Measurements from ENCODE around the gene PNMA1.
"Not testable (repeated sequence)": the region's sequence is repeated elsewhere in the genome, so short reads cannot be mapped to it uniquely, and the experiment has no call there.

Gene PNMA1

GRCh38 chr14:73714656-73715081 is 485 bp upstream of the PNMA1 start:
- DNase-seq: no peak

DNA sequence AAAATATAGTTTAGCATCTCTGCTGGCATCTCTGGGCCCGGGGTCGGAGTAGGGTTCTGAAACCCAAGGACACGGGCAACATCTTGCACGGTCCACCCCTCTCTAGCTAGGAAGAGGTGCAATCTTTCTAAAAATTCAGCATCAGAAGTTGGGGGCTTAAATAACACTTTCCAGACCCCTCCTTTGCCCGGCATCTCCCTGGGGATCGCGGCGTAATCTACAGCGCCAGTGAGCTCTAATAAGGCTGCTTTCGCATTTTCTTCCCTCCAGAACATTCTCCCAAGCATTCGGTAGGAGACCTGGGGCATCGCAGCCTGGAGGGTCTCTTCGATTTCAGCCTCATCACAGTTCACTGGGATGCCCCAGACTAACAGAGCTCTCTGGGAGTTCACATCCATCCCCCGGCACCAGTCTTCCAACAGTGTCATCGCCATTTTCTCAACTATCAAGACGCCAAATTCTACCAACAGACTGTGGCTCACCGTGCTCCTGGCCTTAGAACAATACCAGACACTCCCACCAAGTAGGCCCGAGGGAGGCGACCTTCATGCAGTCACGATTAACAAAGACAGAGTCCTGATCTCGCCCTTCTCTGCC is 880 bp downstream of the PNMA1 start:
- DNase-seq: no peak

- peak; percentile 68 to 69 for DNase-seq
These were observed 1.5 kb downstream of the PNMA1 start for GRCh38 chr14:73712540-73713180.

GRCh38 chr14:73712071-73712506 is 2.1 kb downstream of the PNMA1 start:
- DNase-seq: no peak

GRCh38 chr14:73710737-73711136 is 3.4 kb downstream of the PNMA1 start:
- no peak for DNase-seq

DNA sequence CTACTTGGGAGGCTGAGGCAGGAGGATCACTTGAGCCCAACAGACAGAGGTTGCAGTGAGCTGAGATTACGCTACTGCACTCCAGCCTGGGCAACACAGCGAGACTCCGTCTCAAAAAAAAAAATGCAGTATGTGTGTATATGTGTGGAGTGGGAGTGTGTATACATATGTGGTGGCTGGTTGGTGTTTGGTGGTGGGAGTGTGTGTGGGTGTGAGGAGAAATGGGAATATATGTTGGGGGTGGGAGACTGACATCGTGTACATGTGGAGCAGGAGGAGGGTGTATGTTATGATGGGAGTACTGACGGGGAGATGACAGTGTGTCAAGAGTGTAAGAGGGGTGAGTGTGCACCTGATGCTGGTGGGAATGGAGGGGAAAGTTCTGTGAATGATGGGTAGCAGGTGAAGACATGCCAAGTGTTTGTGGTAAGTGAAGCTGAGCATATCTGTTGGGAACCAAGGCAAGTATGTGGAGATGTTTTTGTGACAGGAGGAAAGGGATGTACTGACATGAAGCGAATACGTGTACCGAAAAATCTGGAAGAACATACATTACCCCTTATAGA is 4.2 kb downstream of the PNMA1 start:
- no peak for DNase-seq

- not testable (repeated sequence) for DNase-seq
These were observed 6.1 kb downstream of the PNMA1 start for GRCh38 chr14:73708076-73708475.

DNA sequence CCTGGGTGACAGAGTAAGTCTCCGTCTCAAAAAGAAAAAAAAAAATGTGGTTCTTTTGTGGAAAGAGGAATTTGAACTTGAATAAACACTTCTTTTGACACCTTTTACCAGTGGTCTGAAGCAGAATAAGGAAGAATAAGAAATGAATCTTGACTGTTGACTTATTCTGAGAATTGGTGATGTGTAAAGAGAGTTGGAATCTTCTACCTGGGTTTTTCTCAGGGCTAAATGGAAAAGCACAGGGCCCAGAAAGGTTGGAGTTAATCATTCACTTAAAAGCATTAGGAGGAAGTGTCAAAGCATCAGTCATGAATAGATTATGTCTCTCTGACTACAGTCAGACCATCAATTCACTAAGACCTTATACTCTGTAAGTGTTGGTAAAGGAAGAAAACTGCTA is 13.9 kb downstream of the PNMA1 start:
- no peak for DNase-seq

DNA sequence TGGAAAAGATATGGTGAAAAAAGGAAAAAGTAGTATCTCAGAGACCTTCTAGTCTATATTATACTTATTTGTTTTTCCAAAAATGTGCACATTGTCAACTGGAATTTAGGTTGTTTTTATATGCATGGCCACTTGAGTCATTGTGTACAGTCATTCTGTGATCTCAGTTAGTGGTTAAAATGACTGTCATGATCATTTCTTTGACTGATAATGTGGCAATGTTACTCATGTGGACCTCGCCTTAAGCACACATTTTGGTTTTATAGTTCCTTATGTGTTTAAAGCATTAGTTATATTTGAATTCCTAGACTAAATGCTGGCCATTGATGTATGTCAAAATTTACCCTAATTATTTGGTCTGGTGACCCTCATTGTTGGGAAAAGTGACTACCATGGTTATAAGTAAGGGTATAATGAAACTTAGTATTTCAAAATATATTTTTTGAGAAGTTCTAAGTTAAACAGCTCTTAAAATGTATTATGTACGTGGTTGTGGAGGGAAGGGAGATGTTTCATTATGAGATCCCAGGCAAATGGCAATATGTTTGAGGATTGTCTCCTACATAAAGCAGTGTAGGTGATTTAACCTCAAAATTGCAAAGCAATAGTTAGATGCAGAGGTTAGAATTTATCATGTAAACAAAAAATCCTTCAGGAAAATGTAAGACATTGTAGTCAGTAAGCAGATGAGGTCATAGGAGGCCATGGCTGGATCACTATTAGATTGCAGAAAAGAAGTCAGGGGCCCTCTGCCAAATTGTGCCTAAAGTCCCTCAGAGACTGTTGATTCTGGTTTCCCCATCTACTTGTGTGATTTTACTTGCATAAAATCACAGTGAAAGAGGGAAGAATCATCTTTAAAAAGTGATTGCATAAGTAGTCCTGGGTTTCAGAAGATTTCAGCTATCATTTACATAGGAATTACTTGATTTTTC is 17.5 kb downstream of the PNMA1 start:
- no peak for DNase-seq

DNA sequence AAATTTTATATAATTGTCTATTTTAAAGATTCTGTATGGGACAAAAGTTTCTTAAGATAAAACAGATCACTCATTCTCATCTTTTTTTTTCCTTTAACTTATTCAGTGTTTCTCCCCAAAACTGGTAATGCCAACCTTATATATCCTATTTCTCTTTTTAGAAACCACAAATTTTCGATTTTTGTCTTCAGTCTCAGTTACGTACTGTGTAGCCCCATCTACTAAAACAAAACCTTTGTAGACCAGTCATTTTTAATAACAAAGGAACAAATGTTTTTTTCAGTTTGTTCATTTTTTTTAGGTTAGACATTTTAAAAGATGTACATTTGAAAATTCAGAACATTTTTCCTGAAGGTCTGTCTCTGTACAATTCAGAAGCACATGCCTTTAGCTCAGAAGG is 18.2 kb downstream of the PNMA1 start:
- no peak for DNase-seq

DNA sequence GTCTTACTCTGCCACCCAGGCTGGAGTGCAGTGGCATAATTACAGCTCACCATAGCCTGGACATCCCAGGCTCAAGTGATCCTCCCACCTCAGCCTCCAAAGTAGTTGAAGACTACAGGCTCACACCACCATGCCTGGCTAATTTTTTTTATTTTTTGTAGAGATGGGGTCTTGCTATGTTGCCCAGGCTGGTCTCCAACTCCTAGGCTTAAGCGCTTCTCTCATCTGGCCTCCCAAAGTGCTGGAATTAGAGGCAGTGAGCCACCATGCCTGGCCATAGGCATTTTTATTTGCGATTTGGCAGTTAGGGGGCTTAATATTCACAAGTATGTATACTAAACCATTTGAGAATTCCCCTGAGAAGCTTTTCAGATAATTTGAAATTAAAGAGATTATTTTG is 19.1 kb downstream of the PNMA1 start:
- DNase-seq: no peak

DNA sequence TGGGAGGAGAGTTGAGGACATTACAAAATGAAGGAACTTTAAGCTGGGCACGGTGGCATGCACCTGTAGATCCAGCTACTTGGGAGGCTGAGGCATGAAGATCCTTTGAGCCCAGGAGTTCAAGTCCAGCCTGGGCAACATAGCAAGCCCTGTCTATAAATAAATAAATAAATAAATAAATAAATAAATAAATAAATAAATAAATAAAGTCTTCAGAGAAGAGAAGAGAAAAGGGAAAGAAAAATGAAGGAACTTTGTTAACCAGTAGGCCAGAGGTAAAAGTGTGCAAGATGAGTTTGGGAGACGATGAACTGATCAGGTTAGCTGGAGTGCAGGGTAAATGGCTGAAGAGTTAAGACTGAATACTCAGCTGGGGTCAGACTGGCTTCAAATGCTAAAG is 20.1 kb downstream of the PNMA1 start:
- DNase-seq: no peak

GRCh38 chr14:73686901-73687300 is 27.3 kb downstream of the PNMA1 start:
- DNase-seq: no peak

- no peak for DNase-seq
These were observed 28.9 kb downstream of the PNMA1 start for GRCh38 chr14:73685328-73685727.

- DNase-seq: no peak
These were observed 29.6 kb downstream of the PNMA1 start for GRCh38 chr14:73684627-73685026.

GRCh38 chr14:73680821-73681220 is 33.4 kb downstream of the PNMA1 start:
- DNase-seq: no peak

- DNase-seq: no peak
These were observed 35.5 kb downstream of the PNMA1 start for GRCh38 chr14:73678698-73679097.

- no peak for DNase-seq
These were observed 39.2 kb downstream of the PNMA1 start for GRCh38 chr14:73674986-73675385.

GRCh38 chr14:73667854-73668253 is 46.3 kb downstream of the PNMA1 start:
- DNase-seq: no peak

- DNase-seq: no peak
These were observed 47.6 kb downstream of the PNMA1 start for GRCh38 chr14:73666583-73666982.

- no peak for DNase-seq
These were observed 49.1 kb downstream of the PNMA1 start for GRCh38 chr14:73665130-73665529.

GRCh38 chr14:73663548-73664212 is 50.5 kb downstream of the PNMA1 start:
- DNase-seq: no peak

- no peak for DNase-seq
These were observed 51.7 kb downstream of the PNMA1 start for GRCh38 chr14:73662487-73662943.
